ENCODE measurements around the gene TMOD1.
A peak's percentile ranks its signal among the peaks of the same experiment; 100 is the strongest.
"Not testable (repeated sequence)": the region's sequence is repeated elsewhere in the genome, so short reads cannot be mapped to it uniquely, and the experiment has no call there.

The TMOD1 gene

DNA sequence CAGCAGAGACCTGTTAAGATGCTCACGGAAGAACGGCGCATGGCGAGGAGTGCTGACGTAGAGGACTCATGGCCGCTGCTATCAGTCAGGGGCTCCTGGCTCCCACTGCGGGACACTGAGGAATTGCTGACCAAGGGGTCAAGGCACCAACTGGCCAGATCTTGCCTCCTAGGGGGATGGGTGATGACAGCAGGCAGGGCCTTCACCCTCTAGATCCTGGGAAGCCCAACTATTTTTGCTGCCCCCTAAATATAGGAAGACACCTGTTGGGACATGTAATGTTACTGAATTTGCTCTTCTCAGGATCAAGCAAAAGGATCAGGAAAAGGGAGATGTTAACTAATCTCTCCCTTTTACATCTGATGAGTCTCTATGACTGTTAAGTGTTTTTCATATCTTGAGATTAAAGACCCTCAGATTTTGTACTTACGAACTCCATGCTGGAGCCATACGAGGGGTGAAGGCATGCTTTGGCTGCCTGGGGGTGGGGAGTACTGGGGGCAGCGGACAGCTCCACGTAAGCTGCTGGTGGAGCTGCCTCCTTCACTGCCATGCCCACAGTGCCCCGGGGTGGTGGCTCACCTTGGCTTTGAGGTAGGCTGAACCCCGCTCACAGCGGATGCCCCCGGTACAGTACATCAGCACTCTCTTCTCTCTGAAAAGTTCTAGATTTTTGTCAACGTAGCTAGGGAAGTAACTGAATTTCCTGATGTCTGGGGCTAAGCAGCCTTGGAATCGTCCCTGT is 103.6 kb downstream of the TMOD1 start:
- Histone ChIP-seq H3K27me3 (ENCODE audit: insufficient read depth, low read length, poor library complexity) (no peaks in the 10 kb centered on the region), H3K79me2 (ENCODE audit: insufficient read depth, low read length) (no peaks in the 10 kb centered on the region), H3K4me1 (ENCODE audit: insufficient read depth, low read length) (no peaks in the 10 kb centered on the region), H3K27ac (ENCODE audit: low read length) (no peak overlapping the region), H3K36me3 (ENCODE audit: insufficient read depth, low read length) (peaks cover 60% of the 10 kb centered on the region), H2AFZ (ENCODE audit: low read depth, low read length) (no peak overlapping the region), H3K4me3 (ENCODE audit: low read depth in 1 of 2, low read length in 2 of 2) (no peak overlapping the region), H4K20me1 (ENCODE audit: insufficient read depth, low read length) (no peaks in the 10 kb centered on the region), H3K9ac (ENCODE audit: low read depth, low read length) (no peak overlapping the region), H3K4me2 (ENCODE audit: insufficient read depth, low read length) (no peak overlapping the region), H3K9me3 (ENCODE audit: insufficient read depth, low read length, severe bottlenecking) (no peaks in the 10 kb centered on the region)
- DNase-seq (no peak), ATAC-seq (ENCODE audit: insufficient read depth, low read depth) (no peak)
- no peak for TF ChIP-seq EZH2 (IDR thresholded peaks at IDR 0.05; ENCODE audit: borderline replicate concordance, low read depth, low read length, severe bottlenecking)
- TF ChIP-seq, protein P1, sequence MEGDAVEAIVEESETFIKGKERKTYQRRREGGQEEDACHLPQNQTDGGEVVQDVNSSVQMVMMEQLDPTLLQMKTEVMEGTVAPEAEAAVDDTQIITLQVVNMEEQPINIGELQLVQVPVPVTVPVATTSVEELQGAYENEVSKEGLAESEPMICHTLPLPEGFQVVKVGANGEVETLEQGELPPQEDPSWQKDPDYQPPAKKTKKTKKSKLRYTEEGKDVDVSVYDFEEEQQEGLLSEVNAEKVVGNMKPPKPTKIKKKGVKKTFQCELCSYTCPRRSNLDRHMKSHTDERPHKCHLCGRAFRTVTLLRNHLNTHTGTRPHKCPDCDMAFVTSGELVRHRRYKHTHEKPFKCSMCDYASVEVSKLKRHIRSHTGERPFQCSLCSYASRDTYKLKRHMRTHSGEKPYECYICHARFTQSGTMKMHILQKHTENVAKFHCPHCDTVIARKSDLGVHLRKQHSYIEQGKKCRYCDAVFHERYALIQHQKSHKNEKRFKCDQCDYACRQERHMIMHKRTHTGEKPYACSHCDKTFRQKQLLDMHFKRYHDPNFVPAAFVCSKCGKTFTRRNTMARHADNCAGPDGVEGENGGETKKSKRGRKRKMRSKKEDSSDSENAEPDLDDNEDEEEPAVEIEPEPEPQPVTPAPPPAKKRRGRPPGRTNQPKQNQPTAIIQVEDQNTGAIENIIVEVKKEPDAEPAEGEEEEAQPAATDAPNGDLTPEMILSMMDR (IDR thresholded peaks at IDR 0.05; ENCODE audit: borderline replicate concordance, extremely low read depth, low read length, poor library complexity, severe bottlenecking) = no peak

DNA sequence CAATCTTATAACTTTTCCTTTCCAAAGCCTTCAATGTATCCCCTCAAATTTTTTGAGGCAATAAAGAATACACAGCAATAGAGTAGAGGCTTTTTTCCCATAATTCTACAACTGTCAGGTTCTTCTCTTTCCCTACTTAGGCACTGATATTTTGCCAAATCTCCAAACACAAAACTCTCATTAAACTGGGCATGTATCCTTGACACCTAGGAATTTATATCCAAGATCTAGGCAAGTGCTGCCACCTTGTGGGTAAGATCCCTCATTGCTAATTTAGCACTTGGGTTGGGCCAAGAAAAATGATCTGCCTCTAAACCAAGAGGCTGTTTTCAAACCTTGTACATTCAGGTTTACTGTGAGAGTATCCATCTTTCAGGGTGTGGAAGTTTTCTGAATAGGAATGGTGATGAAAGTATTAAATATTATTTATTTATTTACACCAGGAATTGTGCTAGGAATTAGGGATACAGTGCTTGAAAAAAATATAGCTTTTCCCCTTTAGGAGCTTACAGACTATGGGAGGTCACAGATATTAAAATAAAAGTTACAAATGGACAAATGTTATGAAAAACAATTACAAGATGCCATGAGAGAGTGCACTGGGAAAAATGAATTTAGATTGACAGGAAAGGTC is 114.1 kb downstream of the TMOD1 start:
- Histone ChIP-seq H3K9me3 (ENCODE audit: insufficient read depth, low read length, severe bottlenecking) (no peaks in the 10 kb centered on the region), H3K79me2 (ENCODE audit: insufficient read depth, low read length) (no peaks in the 10 kb centered on the region), H3K4me3 (ENCODE audit: low read depth in 1 of 2, low read length in 2 of 2) (no peak overlapping the region), H3K4me1 (ENCODE audit: insufficient read depth, low read length) (no peaks in the 10 kb centered on the region), H3K27me3 (ENCODE audit: insufficient read depth, low read length, poor library complexity) (no peaks in the 10 kb centered on the region), H2AFZ (ENCODE audit: low read depth, low read length) (no peak overlapping the region), H3K27ac (ENCODE audit: low read length) (no peak overlapping the region), H4K20me1 (ENCODE audit: insufficient read depth, low read length) (no peaks in the 10 kb centered on the region; the same call in 1 of the 2 replicates), H3K4me2 (ENCODE audit: insufficient read depth, low read length) (no peak overlapping the region), H3K36me3 (ENCODE audit: insufficient read depth, low read length) (peaks cover 44% of the 10 kb centered on the region), H3K9ac (ENCODE audit: low read depth, low read length) (no peak overlapping the region)
- TF ChIP-seq, protein P1 (IDR thresholded peaks at IDR 0.05; ENCODE audit: borderline replicate concordance, extremely low read depth, low read length, poor library complexity, severe bottlenecking) = peak; percentile 88
- TF ChIP-seq EZH2 (IDR thresholded peaks at IDR 0.05; ENCODE audit: borderline replicate concordance, low read depth, low read length, severe bottlenecking) = no peak
- DNase-seq = peak; percentile 59
- peak; percentile 72 for ATAC-seq (ENCODE audit: insufficient read depth, low read depth)

DNA sequence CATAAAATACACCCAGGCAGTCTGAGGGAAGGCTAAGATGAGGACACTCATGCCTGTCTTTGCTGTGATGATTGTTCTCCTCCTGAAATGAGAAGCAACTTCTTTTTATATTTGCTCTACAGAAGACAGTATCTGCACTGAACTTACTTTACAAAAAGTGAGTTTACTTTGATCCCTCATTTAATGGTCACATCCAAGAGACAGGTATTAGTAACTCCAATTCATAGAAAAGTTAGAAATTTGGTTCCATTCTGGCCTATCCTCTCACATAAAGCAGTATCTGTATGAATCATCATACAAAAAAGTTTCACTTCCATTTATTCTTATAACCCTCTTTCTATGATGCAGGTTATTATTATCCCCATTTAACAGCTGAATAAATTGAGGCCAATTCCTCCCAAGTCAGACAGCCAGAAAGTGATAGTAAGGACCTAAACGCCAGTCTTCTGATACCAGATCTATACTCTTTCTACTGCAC is 116.5 kb downstream of the TMOD1 start:
- Histone ChIP-seq H3K9ac (ENCODE audit: low read depth, low read length) (no peak overlapping the region), H3K27ac (ENCODE audit: low read length) (no peak overlapping the region), H3K27me3 (ENCODE audit: insufficient read depth, low read length, poor library complexity) (no peaks in the 10 kb centered on the region), H4K20me1 (ENCODE audit: insufficient read depth, low read length) (no peaks in the 10 kb centered on the region; the same call in 1 of the 2 replicates), H3K9me3 (ENCODE audit: insufficient read depth, low read length, severe bottlenecking) (no peaks in the 10 kb centered on the region), H3K36me3 (ENCODE audit: insufficient read depth, low read length) (peaks cover 46% of the 10 kb centered on the region), H2AFZ (ENCODE audit: low read depth, low read length) (no peak overlapping the region), H3K79me2 (ENCODE audit: insufficient read depth, low read length) (no peaks in the 10 kb centered on the region), H3K4me1 (ENCODE audit: insufficient read depth, low read length) (no peaks in the 10 kb centered on the region), H3K4me2 (ENCODE audit: insufficient read depth, low read length) (no peak overlapping the region), H3K4me3 (ENCODE audit: low read depth in 1 of 2, low read length in 2 of 2) (no peak overlapping the region)
- no peak for DNase-seq
- TF ChIP-seq, protein P1 (IDR thresholded peaks at IDR 0.05; ENCODE audit: borderline replicate concordance, extremely low read depth, low read length, poor library complexity, severe bottlenecking) = no peak
- no peak for TF ChIP-seq EZH2 (IDR thresholded peaks at IDR 0.05; ENCODE audit: borderline replicate concordance, low read depth, low read length, severe bottlenecking)
- ATAC-seq (ENCODE audit: insufficient read depth, low read depth) = no peak

DNA sequence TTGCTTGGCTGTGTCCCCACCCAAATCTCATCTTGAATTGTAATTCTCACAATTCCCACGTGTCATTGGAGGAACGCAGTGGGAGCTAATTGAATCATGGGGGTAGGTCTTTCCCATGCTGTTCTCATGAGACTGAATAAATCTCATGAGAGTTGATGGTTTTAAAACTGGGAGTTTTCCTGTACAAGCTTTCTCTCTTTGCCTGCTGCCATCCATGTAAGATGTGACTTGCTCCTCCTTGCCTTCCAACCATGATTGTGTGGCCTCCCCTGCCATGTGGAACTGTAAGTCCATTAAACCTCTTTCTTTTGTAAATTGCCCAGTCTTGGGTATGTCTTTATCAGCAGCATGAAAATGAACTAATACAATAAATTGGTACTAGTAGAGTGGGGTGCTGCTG is 118.6 kb downstream of the TMOD1 start:
- not testable (repeated sequence) for H3K27ac ChIP-seq (ENCODE audit: low read length); ATAC-seq (ENCODE audit: insufficient read depth, low read depth); H4K20me1 ChIP-seq (ENCODE audit: insufficient read depth, low read length); H2AFZ ChIP-seq (ENCODE audit: low read depth, low read length); H3K4me3 ChIP-seq (ENCODE audit: low read depth in 1 of 2, low read length in 2 of 2); H3K4me2 ChIP-seq (ENCODE audit: insufficient read depth, low read length); H3K4me1 ChIP-seq (ENCODE audit: insufficient read depth, low read length); H3K79me2 ChIP-seq (ENCODE audit: insufficient read depth, low read length); H3K9me3 ChIP-seq (ENCODE audit: insufficient read depth, low read length, severe bottlenecking); DNase-seq; H3K27me3 ChIP-seq (ENCODE audit: insufficient read depth, low read length, poor library complexity); H3K9ac ChIP-seq (ENCODE audit: low read depth, low read length)
- H3K36me3 ChIP-seq (ENCODE audit: insufficient read depth, low read length) = peaks cover 58% of the 10 kb centered on the region

DNA sequence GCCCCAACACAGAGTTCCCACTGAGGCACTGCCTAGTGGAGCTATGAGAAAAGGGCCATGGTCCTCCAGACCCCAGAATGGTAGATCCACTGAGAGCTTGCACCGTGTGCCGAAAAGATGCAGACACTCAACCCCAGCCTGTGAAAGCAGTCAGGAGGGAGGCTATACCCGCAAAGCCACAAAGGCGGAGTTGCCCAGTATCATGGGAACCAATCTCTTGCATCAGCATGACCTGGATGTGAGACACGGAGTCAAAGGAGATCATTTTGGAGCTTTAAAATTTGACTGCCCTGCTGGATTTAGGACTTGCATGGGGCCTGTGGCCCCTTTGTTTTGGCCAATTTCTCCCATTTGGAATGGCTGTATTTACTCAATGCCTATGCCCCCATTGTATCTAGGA is 121.0 kb downstream of the TMOD1 start:
- H3K4me2 ChIP-seq (ENCODE audit: insufficient read depth, low read length); H3K9ac ChIP-seq (ENCODE audit: low read depth, low read length); H3K4me3 ChIP-seq (ENCODE audit: low read depth in 1 of 2, low read length in 2 of 2); H3K9me3 ChIP-seq (ENCODE audit: insufficient read depth, low read length, severe bottlenecking); H3K27me3 ChIP-seq (ENCODE audit: insufficient read depth, low read length, poor library complexity); H3K4me1 ChIP-seq (ENCODE audit: insufficient read depth, low read length); ATAC-seq (ENCODE audit: insufficient read depth, low read depth); DNase-seq; H4K20me1 ChIP-seq (ENCODE audit: insufficient read depth, low read length); H2AFZ ChIP-seq (ENCODE audit: low read depth, low read length); H3K27ac ChIP-seq (ENCODE audit: low read length): not testable (repeated sequence)
- peaks cover 15% of the 10 kb centered on the region for H3K79me2 ChIP-seq (ENCODE audit: insufficient read depth, low read length)
- H3K36me3 ChIP-seq (ENCODE audit: insufficient read depth, low read length) = peaks cover 64% of the 10 kb centered on the region
